Glomerular endothelial cell (primary cell): ENCODE results near the gene CEP44. TPM values are rescaled to one million over a fixed set of nuclear protein-coding genes. Genes with fewer than 3 reads are reported as not detected.
"Not testable (repeated sequence)": the region's sequence is repeated elsewhere in the genome, so short reads cannot be mapped to it uniquely, and the experiment has no call there.

Experiments
- DNase-seq: peaks from one replicate; pipeline ENCODE4 v3.0.0-alpha.2; 2011; ENCODE audit warnings: low read depth, low spot score; ENCODE audit errors: extremely low read depth
- total RNA-seq: library from RNA; depleted of rRNA; stranded (reverse); fragments of >200 nt; gene quantifications from 2 replicates; pipeline ENCODE4 v1.2.3, GENCODE V29; 2015

CEP44 gene
- total RNA-seq, 1 donor from 2014 or later: 9.0 TPM

GRCh38 chr4:174380206-174380605, 96.5 kb downstream of the CEP44 start:
- DNase-seq: not testable (repeated sequence)

DNA sequence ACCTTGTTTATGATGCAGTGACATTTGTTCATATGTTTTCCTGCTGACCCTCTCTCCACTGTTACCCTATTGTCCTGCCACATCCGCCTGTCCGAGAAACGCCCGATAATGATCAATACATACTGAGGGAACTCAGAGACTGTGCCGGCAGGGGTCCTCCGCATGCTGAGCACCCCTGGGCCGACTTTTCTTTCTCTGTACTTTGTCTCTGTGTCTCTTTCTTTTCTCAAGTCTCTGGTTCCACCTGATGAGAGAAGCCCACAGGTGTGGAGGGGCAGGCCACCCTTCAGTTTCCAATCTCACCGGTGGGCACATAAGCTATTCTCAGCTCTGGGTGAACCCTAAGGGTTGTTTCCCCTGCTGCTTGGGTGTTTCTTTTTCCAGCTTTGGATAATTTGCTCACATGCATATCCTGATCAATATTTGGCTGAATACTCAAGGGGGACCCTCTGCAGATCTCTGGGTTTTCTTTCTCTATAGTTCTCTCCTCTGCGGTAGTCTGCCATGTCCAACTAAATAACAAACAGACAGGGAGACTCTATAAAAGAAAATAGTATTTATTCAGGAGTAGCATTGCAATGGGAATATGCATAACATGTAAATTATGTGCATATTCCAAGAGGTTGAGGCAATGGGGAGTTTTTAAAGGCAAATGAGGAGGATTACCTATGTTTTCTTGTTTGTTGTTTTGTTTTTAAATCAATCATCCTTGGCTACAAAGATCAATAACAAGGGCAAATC, 97.2 kb downstream of the CEP44 start:
- DNase-seq: no peak

GRCh38 chr4:174381440-174381800, 97.7 kb downstream of the CEP44 start:
- DNase-seq: no peak

Other genes starting within 250 kb of the CEP44 start
- gene FBXO8, start 244 bp upstream of the CEP44 start, total RNA-seq: 13.4 and 25.7 TPM in 2 replicates
- gene HPGD, start 238.6 kb downstream of the CEP44 start, total RNA-seq: 4.6 TPM in 1 of 2 replicates, not detected in the other